ENCODE data around the gene SORCS2.

Gene SORCS2

DNA sequence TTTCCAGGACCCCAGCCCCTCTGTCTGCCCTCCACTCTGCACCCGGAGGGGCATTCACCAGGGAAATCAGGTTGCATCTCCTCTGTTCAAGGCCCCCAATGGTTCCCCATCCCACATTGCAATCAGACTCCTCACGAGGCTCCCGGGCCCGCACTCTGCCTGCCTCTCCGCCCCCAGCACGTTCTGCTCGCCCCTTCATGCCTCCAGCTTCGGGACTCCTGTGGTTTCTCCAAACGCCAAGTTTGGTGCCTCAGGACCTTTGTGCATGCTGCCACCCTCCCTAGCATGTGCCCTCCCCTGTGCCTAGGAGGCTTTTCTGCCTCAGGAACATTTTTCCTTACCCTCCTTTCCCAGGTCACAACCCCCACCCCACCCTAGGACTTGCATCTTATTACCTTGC, 426.0 kb downstream of the SORCS2 start:
- H3K27ac ChIP-seq: no peak overlapping the region
- TF ChIP-seq, protein P1, sequence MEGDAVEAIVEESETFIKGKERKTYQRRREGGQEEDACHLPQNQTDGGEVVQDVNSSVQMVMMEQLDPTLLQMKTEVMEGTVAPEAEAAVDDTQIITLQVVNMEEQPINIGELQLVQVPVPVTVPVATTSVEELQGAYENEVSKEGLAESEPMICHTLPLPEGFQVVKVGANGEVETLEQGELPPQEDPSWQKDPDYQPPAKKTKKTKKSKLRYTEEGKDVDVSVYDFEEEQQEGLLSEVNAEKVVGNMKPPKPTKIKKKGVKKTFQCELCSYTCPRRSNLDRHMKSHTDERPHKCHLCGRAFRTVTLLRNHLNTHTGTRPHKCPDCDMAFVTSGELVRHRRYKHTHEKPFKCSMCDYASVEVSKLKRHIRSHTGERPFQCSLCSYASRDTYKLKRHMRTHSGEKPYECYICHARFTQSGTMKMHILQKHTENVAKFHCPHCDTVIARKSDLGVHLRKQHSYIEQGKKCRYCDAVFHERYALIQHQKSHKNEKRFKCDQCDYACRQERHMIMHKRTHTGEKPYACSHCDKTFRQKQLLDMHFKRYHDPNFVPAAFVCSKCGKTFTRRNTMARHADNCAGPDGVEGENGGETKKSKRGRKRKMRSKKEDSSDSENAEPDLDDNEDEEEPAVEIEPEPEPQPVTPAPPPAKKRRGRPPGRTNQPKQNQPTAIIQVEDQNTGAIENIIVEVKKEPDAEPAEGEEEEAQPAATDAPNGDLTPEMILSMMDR (conservative IDR thresholded peaks at IDR 0.05): no peak

DNA sequence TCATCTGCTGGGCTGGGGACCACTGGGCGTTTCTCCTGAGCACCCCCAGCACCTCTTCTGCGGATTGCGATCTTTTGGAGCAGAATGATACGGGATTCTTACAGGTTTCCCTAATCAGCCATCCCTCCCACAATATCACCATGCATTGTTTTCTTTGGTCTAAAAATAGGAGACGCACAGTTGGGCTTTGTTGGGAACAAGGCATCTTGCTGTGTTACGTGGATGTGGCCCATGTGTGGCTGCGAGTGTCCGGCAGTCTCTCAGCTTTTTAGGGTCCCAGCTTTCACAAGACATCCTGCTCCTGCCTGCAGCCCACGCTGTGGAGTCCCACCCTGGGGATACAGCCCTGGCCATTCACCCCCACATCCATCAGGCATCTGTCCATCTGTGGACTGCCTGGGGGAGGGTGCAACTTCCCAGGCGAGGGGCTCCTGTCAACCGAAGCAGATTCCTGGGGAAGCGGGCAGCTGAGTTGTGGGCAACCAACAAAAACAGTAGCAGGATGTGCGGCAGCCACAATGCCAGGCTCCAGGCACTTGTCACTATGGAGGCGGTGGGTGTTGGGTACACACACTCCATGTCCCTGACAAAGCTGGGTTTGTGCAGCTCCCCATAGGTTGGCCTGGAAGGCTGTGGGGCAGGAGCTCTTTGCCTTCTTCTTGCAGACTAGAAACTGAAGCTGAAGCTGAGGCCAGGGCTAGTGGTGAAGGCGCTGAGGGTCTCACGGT, 427.9 kb downstream of the SORCS2 start:
- TF ChIP-seq, protein P1 (conservative IDR thresholded peaks at IDR 0.05): no peak
- H3K27ac ChIP-seq: no peak overlapping the region

- H3K27ac ChIP-seq: no peak overlapping the region
- TF ChIP-seq, protein P1 (conservative IDR thresholded peaks at IDR 0.05): no peak
Observed at GRCh38 chr4:7620814-7621176, 428.5 kb downstream of the SORCS2 start.

DNA sequence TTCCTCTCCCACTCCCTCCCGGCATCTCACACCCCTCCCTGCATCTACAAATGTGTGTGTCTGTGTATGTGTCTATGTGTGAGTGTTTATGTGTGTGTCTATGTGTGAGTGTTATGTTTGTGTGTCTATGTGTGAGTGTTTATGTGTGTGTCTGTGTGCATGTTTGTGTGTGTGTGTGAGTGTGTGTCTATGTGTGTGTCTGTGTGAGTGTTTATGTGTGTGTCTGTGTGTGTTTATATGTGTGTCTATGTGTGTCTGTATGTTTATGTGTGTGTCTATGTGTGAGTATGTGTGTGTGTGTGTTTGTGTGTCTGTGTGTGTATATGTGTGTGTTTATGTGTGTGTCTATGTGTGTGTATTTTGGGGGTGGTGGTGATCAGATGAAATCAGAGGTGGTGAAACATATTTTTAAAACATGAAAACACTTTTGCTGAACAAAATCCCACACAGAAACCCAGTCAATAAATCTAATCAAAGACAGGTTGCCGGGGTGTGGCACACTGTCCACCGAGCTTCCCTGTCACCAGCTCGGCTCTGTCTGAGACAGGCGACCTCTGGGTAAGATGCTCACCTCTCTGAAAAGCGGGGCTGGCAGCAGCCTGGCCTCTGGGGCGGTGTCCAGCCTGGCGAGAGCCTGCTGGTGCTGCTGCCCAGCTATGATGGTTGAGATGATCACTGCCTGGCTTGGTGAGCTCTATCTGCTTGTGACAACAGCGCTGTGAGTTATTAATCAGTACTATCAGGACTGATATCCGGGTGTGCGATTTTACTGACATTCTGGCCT, 429.1 kb downstream of the SORCS2 start:
- TF ChIP-seq, protein P1 (conservative IDR thresholded peaks at IDR 0.05): no peak
- H3K27ac ChIP-seq: no peak overlapping the region

GRCh38 chr4:7622371-7622770, 430.0 kb downstream of the SORCS2 start:
- H3K27ac ChIP-seq: no peak overlapping the region
- TF ChIP-seq, protein P1 (conservative IDR thresholded peaks at IDR 0.05): no peak

- H3K27ac ChIP-seq: no peak overlapping the region
- TF ChIP-seq, protein P1 (conservative IDR thresholded peaks at IDR 0.05): no peak
Observed at GRCh38 chr4:7623468-7623867, 431.1 kb downstream of the SORCS2 start.

DNA sequence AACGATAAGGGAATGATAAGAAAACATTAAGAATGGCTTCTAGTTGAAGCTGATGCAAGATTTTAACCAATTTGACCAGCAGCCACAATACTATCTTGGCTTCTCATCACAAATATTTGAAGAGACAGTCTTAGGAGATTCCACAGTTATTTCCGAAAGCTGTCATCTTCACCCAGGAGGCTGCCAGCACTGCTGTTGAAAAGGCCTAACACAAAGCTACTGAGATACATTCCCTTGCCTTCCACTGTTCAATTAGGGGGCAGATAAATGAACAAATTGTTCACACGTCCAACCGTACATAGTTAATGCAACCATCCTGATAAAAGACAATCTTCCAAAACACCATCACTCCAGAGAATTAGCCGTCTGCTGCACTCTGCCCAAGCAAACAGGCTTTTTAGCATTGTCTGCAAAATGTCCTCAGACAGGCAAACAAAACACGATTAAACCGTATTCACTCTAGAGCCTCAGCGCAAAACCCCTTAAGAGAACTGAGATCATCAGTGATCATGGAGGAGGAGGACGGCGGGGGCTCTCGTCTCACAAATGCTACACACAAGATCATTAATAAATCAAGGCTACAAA, 432.1 kb downstream of the SORCS2 start:
- H3K27ac ChIP-seq: no peak overlapping the region
- TF ChIP-seq, protein P1 (conservative IDR thresholded peaks at IDR 0.05): no peak
